Transverse colon (tissue), 3 donors: ENCODE data around the gene LCP1.

ENCODE experiments used
- CTCF ChIP-seq, 5 experiments: fragments of 200-600 bp in 3 of 5; fragments of 450-650 bp in 2 of 5; sonication (generic) in 3 of 5; IDR thresholded peaks; 1 replicate in 2 of 5; 2 replicates in 3 of 5; pipeline ENCODE4 v1.5.1; 2016 to 2017; ENCODE audit warnings: antibody characterized with exemption in 5 of 5, inconsistent platforms in 3 of 5, mild to moderate bottlenecking in 2 of 5, moderate library complexity in 1 of 5
- POLR2A ChIP-seq: fragments of 450-650 bp; IDR thresholded peaks from one replicate; pipeline ENCODE4 v1.6.1; 2016; ENCODE audit warnings: antibody characterized with exemption, mild to moderate bottlenecking, moderate library complexity

- TF ChIP-seq CTCF (IDR thresholded peaks at IDR 0.05): no peak
- no peak for TF ChIP-seq POLR2A
These were observed 5.2 kb downstream of the LCP1 start for GRCh38 chr13:46176756-46177155.
